Esophagus squamous epithelium (tissue), 4 donors: ENCODE results near the gene SGPP1.

ENCODE experiments used
- CTCF ChIP-seq, 6 experiments: fragments of 450-650 bp in 4 of 6; fragments of 200-600 bp in 2 of 6; sonication (generic) in 2 of 6; IDR thresholded peaks; one replicate each; pipeline ENCODE4 v1.5.1; 2016 to 2019; ENCODE audit warnings: antibody characterized with exemption in 6 of 6, mild to moderate bottlenecking in 4 of 6, moderate library complexity in 4 of 6
- POLR2A ChIP-seq, 4 donors: fragments of 450-650 bp; IDR thresholded peaks; one replicate each; pipeline ENCODE4 v1.6.1; 2017; ENCODE audit warnings: antibody characterized with exemption in 4 of 4, mild to moderate bottlenecking in 4 of 4, moderate library complexity in 3 of 4

- TF ChIP-seq CTCF (IDR thresholded peaks at IDR 0.05) (no peak), POLR2A (IDR thresholded peaks at IDR 0.05) (no peak)
These were observed 71.7 kb downstream of the SGPP1 start for GRCh38 chr14:63656194-63656593.
